Activated CD4-positive, CD25-positive, alpha-beta regulatory T cell treated with anti-CD3 and anti-CD28 coated beads, Interleukin-2, amount 50 U/mL, for 72 hours (primary cell): ENCODE results near the gene TMSB4X.
A peak's percentile ranks its signal among the peaks of the same experiment; 100 is the strongest.
"Not testable (repeated sequence)": the region's sequence is repeated elsewhere in the genome, so short reads cannot be mapped to it uniquely, and the experiment has no call there.

Experiments used
- DNase-seq: peaks from one replicate; pipeline ENCODE4 v3.0.0; 2021

The TMSB4X gene

DNA sequence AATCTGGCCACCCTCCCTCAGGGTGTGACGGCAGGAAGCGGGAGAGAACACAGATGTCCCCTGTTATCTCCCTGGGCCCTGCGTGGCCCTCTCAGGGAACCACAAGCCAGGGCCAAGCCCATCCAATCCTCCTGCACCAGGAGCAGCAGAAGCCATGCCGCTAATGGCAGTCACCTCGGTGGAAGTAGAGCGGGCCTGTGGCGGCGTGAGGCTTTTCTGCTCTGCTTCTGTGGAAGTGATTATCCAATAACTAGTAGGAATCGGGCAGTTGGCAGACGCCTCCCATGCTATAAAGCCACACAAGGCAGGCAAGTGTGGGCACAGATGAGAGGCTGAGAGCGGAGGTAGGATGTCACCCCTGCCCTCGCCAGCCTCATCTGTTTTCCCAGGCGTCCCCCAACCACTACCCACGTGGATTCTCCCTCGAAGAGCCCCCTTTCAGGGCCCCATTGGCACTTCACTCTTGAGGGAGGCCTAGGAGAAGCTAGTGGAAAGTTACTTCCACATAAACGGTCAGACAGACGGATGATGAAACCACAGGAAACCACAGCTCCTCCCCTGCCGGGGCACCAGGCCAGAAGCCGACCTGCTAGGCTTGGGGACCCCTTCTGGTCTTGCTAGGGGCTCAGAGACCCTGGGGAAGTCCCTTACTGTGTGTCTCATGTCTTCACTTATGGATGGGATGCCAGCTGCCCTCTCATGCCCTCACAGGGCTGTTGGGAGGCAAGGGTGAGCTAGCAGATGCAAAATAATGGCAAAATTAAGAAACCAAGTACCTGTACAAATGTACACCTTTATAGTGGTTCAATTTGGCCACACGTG, 18.8 kb upstream of the TMSB4X start:
- DNase-seq = peak; percentile 66

DNA sequence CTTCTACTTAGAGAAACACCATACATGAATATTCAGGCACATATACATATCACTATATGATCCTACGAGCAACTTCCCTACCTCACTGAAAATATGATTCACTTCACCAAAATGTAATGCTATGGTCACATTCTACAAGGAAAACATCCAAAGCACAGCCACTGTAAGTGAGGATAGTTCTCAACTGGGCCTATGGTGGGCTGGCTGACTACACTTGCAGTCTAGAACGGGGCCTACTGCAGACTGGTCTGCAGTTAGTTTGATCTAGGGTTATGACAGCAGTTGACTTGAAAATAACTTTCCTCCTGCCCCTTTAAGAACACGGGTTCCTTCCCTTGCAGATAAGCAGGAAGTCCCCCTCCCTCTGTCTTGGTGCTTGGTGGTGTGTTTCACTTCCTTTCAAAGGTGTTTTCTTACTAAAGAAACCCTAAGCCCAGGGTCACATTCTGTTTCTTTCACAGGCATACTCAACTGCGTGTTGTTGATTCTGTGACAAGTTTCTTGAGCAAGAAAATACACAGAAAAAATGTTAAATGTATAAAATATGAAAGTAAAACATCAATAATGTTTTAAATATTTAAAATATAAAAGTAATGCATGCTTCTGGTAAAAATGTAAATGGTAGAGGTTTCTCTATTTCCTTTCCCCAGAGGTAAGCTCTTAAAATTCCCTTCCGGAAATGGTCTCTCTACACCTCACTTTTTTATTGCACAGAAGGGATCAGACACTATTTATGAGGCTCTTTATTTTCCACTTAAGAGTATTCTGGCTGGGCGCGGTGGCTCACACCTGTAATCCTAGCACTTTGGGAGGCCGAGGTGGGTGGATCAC, 18.0 kb upstream of the TMSB4X start:
- peak; percentile 48 for DNase-seq

DNA sequence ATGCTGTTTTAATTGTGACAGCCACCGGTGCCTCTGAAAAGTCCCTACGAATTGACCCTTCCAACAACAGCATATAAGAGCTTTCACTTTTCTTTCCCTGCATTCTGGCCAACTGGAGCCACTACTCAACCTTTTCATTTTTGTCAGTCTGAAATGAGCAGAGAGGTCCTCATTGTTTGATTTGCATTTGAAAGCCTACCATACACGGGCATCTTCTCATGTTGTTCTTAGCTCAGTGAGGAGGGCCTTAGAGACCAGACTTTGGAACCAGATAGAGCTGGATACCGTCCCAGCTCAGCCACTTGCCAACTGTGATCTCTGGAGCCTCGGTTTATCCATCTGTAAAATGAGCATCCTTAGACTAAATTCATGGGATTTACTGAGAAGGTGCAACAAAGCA, 16.9 kb upstream of the TMSB4X start:
- DNase-seq = no peak

DNA sequence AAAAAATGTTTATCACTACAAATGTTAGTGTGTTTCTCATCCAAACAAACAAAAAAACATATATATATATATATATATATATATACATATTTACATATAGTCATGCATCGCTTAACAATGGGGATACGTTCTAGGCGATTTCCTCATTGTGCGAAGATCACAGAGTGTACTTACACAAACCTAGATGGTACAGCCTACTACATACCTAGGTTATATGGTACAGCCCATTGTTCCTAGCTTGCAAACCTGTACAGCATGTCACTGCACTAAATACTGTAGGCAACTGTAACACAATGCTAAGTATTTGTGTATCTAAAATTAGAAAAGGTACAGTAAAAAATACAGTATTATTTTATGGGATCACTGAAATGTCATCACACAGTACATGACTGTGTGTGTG, 16.4 kb upstream of the TMSB4X start:
- no peak for DNase-seq

DNA sequence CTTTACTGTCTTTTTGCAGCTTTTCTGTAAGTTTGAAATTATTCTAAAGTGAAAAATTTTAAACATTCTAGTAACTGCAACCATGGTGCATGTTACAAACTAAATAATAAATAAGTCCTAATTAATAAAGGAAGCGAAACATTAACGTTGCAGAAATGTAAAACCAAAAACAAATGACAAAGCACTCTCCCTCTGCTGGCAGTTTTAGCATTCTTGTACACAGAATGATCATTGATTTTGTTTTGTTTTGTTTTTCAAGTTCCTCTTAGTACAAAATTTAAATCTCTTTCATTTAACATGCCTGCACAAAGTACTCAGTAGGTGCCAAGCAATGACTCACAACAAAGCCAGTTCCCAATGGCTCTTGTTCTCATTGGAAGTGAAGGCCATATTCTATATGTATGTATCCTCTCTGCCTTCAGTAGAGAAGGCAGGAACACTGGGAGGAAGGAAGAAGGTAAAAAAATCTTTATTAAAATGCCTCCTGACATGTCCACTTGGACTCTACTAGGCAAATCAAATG, 13.7 kb upstream of the TMSB4X start:
- DNase-seq = no peak

DNA sequence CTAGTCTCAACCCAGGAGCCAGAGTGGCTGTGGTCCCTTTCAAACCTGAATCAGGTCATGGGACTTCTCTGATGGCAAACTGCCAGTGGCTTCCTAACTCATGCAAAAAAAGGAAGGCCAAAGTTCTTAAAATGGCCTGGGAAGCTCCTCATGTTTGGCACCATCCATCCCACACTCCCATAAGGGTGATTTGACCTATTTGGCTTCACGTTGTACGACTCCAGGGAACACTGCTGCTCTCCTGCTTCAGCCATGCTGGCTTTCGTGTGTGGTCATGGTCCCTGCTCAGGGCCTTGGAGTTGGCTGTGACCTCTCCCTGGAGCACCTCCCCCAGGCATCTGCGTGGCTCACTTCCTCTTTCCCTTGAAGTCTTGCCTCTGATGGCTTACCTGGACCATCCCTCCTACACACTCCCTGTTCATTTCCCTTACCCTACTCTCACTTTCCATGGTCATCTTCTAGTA, 12.8 kb upstream of the TMSB4X start:
- no peak for DNase-seq

DNA sequence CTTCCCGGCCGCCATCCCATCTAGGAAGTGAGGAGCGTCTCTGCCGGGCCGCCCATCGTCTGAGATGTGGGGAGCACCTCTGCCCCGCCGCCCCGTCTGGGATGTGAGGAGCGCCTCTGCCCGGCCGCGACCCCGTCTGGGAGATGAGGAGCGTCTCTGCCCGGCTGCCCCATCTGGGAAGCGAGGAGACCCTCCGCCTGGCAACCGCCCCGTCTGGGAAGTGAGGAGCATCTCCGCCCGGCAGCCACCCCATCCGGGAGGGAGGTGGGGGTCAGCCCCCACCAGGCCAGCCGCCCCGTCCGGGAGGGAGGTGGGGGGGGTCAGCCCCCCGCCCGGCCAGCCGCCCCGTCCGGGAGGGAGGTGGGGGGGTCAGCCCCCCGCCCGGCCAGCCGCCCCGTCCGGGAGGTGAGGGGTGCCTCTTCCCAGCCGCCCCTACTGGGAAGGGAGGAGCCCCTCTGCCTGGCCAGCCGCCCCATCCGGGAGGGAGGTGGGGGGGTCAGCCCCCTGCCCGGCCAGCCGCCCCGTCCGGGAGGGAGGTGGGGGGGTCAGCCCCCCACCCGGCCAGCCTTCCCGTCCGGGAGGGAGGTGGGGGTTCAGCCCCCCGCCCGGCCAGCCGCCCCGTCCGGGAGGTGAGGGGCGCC, 11.6 kb upstream of the TMSB4X start:
- not testable (repeated sequence) for DNase-seq

DNA sequence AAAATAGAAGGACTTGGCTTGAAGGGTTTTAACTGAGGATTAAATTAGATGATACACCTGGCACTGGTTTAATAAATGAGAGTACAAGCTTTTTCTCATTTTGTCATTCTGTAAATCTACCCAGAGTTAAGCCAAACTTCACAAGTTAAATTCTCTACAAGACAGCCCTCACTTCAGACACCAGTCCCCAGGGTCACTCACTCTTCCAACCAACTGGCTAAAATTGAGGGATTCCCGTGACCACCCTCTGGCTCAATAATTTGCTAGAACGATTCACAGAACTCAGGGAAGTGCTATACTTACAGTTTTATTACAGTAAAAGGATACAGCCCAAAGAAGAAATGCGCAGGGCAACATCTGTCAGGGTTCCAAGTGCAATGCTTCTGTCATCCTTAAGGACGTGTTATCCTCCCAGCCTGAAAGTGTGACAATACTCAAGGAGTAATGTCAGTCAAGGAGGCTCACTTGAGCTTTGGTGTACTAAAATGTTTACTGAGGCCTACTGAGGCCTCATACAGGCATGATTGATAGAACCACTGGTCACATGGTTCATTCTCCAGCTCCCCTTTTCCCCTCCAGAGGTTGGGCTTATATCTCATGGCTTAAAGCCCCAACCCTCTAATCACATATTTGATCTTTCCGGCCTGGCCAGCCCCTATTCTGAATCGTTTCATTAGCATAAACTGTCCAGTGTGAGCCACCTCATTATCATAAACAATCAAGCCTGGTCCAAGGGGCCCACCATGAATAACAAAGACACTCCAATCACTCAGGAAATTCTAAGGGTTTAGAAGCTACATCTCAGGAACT, 9.6 kb upstream of the TMSB4X start:
- no peak for DNase-seq

DNA sequence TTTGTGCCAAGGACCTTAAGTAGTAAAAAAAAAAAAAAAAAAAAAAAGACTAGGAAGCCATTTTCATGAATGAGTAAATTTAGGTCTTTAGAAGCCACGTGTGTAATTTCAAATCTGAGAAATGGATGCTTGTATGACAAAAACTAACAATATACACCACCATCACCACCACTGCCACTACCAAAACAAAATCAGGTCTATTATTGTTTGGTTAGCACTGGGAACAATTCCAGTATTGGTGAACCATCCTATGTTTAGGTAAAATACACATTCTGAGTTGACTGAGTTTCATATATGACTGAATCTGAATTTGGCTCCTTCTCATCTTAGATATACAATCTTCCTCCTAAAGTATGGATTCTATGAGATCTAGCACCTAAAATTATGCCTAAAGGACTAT, 8.8 kb upstream of the TMSB4X start:
- no peak for DNase-seq

DNA sequence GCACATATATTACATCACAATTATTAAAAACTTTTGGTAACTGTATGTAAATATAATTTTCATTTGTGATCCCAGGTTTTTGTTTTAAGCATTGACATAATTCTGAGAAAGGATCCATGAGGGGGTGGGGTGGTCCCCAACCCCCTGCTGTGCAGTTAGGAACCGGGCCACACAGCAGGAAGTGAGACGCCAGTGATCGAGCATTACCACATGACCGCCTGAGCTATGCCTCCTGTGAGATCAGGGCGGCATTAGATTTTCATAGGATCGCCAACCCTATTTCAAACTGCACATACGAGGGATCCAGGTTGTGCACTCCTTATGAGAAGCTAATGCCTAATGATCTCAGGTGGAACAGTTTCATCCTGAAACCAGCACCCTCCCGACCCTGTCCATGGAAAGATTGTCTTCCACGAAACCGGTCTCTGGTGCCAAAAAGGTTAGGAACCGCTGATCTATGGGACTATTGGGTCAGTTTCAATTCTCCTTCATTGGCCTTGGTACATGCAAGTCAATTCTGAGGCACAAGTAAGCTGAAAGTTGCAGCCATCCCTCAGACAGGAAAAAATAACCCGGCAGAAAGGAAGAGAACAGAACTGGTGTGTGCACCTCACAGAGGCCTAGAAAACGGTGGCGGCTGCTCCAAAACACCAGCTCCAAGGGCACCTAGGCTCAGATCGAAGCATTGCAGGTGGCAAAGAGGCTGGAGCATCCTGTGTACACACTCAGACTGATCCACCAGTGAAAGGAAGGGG, 7.0 kb upstream of the TMSB4X start:
- DNase-seq = no peak

DNA sequence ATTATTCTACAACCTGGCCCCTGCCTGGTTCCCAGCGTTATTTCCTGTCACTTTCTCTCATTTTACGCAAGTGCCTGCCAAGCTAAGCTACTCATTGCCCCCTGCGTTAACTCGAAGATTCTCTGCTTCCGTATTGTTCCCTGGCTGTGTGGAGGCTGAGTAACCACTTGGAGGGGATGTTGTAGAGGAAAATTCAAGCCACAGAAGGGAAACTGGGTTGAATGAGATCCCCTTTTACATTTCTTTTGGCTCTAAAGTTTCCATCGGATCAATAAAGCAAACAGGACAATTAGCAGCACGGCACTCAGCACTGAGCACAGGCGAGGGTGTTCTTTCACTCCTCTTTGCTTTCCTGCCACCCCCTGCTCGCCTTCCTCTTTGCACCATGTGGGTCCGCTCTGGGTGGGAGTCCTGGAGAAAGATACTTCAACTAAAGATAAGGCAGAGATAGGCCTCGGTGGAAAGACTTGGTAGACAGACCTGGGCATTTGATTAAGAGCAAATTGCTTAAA, 4.2 kb upstream of the TMSB4X start:
- no peak for DNase-seq

DNA sequence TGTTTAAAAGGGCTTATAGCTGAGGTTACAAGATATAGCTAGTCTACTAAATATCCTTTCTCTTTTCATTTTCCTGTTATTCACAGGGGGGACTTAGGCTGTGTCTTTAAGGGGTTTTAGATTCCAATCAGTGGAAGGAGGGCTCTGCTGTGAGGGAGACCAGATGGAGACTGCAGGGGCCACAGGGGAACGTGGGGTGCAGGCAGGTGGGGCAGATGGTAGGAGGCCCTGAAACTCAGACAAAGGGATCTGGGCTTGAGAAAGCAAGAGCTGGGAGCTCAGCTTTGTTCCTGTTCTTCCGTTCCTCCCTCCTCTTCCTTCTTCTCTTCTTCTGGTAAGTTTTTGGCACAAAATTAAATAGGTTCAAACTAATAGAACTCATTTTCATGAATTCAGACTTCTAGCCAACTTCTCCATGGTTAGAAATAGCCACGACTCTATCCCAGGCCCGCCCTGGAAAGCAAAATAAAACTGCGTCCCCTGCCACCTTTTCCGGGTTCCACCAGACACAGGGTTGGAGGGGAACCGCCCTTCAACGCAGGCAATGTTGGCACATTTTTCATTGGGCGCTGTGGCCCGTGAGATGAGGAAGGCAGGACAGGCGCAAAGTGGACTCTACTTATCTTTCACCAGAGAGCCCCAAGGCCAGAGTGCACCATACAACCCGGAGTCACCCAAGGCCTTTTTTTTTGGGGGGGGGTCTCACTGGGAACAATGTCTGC, 3.5 kb upstream of the TMSB4X start:
- DNase-seq = no peak

DNA sequence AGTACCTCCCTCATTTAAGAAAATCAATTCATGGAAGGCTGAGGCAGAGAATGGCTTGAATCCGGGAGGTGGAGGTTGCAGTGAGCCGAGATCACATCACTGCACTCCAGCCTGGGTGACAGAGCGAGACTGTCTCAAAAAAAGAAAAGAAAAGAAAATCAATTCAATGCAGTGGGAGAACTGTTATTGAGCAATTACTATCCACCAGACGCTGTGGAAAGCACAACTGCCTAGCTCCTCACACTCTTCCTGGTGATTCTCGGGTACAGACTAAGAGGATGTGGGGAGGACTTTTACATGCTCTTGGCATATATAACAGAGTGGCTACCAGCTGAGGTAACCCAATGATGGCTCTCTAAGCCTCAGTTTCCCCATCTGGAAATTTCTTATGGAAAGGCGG, 2.7 kb upstream of the TMSB4X start:
- no peak for DNase-seq

DNA sequence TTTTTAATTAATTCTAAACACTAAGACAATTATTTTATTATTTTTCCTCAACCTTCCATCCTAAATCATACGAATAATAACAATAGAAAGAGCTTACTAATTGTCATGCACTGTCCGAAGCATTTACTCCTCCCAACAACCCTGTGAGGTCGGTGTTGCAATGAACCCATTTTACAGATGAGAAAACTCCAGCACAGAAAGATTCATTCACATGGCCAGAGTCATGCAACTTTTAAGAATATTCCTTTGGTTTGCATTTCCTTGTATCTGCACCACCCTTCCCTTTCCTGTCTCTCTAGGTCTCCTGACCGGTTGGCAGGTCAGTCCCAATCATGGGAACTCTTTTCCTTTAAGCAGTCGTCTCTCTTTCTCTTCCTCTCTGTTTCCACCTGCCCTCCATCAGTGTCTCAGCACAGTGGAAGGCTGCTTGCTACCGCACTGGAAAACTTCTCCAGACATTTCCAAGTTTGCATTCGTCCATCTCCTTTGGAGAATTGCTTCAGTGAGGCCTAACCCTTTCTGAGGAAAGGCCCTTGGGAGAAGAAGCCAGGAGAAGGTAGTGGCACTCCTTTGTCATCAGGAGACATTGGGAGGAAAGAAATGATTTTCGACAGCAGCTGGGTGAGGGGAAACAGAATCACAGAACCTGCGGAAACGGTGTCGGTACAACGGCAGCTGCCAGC, 1.9 kb upstream of the TMSB4X start:
- DNase-seq = no peak

DNA sequence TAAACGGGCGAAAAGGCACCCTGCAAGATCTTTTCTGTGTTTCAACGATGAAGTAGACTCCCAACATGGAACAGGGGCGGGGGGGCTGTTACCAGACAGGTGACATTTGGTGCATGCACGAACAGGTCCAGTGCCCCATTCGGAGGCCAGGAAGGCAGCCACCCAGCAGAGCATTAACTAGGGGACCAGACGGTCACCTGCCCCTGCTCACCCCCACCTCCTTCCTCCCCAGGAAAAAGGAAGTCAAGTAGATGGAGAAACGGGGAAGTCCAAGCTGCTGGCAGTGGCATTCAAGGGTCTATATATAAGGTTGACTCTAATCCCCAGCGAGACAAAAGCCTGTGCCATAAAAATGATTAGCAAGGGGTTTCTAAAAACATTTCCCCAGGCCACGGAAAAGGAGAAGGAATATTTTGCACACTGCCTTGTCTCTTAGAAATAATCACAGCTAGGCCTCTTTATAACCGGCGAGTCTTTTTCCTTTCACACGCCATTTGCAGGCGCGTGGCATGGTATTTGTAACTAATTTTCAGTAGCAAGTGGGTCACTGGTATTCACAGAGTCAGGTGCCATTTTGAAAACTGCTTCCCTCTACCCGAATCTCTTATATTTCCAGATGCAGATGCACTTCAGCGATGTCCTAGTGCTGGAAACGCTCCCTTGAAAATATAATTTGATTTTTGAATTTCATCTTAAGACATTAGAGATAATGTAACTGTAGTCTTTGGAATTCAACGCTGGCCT, 1.2 kb upstream of the TMSB4X start:
- DNase-seq = peak; percentile 39

DNA sequence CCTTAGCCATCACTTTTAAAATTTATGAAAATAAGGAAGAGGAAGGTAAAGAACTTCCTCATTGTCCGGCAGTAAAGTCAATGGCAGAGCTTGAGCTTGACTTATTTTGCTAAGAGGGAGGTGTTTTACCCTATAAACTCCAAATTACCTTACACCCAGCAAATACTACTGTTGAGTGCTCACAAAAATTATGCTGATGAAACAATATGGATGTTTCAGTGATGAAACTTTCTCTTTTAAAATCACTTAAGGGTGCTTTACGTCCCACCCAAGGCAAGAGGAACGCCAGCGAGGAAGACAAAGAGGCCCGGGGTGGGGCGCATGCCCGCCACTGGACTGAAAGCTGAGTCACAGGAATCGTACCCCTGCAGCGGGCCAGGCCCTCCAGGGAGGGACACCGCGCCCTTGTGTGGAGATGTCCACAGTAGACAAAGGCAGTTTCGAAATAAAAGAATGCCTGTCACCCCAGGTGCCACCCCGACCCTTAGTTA, 560 bp upstream of the TMSB4X start:
- peak; percentile 61 for DNase-seq

DNA sequence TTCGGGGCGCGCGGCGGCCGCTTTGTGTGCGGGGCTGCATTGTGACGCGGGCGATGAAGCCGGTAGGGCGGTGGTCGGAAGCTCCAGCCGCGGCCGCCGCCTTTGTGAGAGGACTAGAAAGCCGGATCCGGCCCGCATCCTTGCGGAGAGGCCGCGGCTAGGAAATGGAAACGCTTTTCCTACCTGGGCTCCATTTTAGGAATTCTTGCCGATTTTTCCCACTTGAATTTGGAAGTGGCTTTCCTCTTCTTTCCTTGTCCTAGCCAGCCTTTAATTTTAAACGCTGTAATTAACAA, 708 bp downstream of the TMSB4X start:
- no peak for DNase-seq

DNA sequence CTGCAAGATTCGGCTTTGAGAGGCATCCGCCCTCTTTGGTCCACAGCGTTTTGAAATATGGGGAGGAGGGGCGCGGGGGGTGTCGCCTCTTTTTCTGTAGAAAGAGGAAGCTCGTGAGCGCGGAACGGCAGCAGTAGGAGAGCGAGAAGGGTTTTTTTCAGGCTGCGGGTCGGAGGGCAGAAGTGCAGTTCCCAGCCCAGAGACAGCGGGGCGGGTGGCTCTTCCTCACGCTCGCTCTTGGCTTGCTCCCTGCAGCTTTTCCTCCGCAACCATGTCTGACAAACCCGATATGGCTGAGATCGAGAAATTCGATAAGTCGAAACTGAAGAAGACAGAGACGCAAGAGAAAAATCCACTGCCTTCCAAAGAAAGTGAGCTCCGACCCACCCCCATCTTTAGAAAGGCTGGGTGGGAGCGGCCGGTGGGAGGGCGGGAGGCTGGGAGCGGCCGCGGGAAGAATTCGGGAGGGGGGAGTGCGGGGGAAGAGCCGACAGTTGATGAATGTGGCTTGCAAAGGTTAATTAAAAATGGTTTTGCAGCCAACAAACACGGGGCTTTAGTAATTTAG, 1.2 kb downstream of the TMSB4X start:
- DNase-seq = peak; percentile 48
